Cardiac muscle cell (in vitro differentiated cells and primary cell): Measurements from ENCODE around the gene RUSF1. TPM values are rescaled to one million over a fixed set of nuclear protein-coding genes. Genes with fewer than 3 reads are reported as not detected.

Source experiments
- DNase-seq, 2 donors: peaks; one replicate each; pipeline versions ENCODE4 v3.0.0 to v3.0.0-alpha.2; 2010 to 2017; ENCODE audit warnings: low read depth in 1 of 2, low spot score in 1 of 2
- H3K27ac ChIP-seq: fragments of 200-600 bp; sonication (generic); 2 replicates; pipeline ENCODE4 v1.5.1; 2016
- H3K27me3 ChIP-seq: fragments of 200-600 bp; sonication (generic); 2 replicates; pipeline ENCODE4 v1.6.0; 2016; ENCODE audit warnings: control low read depth
- H3K36me3 ChIP-seq: fragments of 200-600 bp; sonication (generic); 2 replicates; pipeline ENCODE4 v1.5.1; 2016; ENCODE audit warnings: control low read depth
- H3K4me1 ChIP-seq: fragments of 200-600 bp; sonication (generic); 2 replicates; pipeline ENCODE4 v1.8.1; 2017; ENCODE audit warnings: low read depth, mild to moderate bottlenecking, mixed run types
- H3K4me3 ChIP-seq: fragments of 200-600 bp; sonication (generic); 2 replicates; pipeline ENCODE4 v1.5.1; 2016; ENCODE audit warnings: mild to moderate bottlenecking
- H3K9me3 ChIP-seq: fragments of 200-600 bp; sonication (generic); 2 replicates; pipeline ENCODE4 v1.5.1; 2017; ENCODE audit warnings: low read depth, mild to moderate bottlenecking, control low read depth
- CTCF ChIP-seq: IDR thresholded peaks from 2 replicates; pipeline ENCODE4 v1.5.1; 2012; ENCODE audit warnings: low read depth, mild to moderate bottlenecking, low read length
- polyA plus RNA-seq: library from polyadenylated mRNA; unstranded; fragments of >200 nt; fragmentation: Nextera tagmentation; extraction: Ambion mirVana; gene quantifications from 2 replicates; pipeline ENCODE4 v1.2.1, GENCODE V29; 2016
- total RNA-seq: library from RNA; depleted of rRNA; stranded (reverse); fragments of >200 nt; gene quantifications from 2 replicates; pipeline ENCODE4 v1.2.3, GENCODE V29; 2016

The RUSF1 gene
- total and polyA plus RNA-seq, 2 experiments from 2014 or later: 54.0 to 113 TPM

GRCh38 chr16:31458844-31459686 is 49.1 kb downstream of the RUSF1 start, which contains the start of gene ARMC5:
ARMC5 (plus strand) TSS chr16:31459501; CDS start chr16:31459525, 24 bp downstream.
- Histone ChIP-seq H3K4me1 (peaks cover 11% of the 10 kb centered on the region), H3K9me3 (no peaks in the 10 kb centered on the region), H3K4me3 (peak within 1 kb of the TSS; percentile 75), H3K27ac (peak within 1 kb of the TSS; percentile 100), H3K27me3 (no peaks in the 10 kb centered on the region), H3K36me3 (no peaks in the 10 kb centered on the region)
- peak; percentile 99 for DNase-seq
- peak; percentile 59 for TF ChIP-seq CTCF

GRCh38 chr16:31458073-31458843 is 49.9 kb downstream of the RUSF1 start:
- Histone ChIP-seq H3K27ac (peak overlapping the region; percentile 100), H3K9me3 (no peaks in the 10 kb centered on the region), H3K27me3 (no peaks in the 10 kb centered on the region), H3K4me3 (peak overlapping the region; percentile 75), H3K36me3 (no peaks in the 10 kb centered on the region), H3K4me1 (peaks cover 19% of the 10 kb centered on the region)
- TF ChIP-seq CTCF: no peak
- peak; percentile 50 to 60 for DNase-seq

- no peaks in the 10 kb centered on the region for H3K27me3 ChIP-seq
- no peak overlapping the region for H3K4me3 ChIP-seq
- H3K27ac ChIP-seq: no peak overlapping the region
- no peak for DNase-seq
- no peaks in the 10 kb centered on the region for H3K36me3 ChIP-seq
- no peak for TF ChIP-seq CTCF
- no peaks in the 10 kb centered on the region for H3K9me3 ChIP-seq
- peaks cover 32% of the 10 kb centered on the region for H3K4me1 ChIP-seq
These were observed 51.2 kb downstream of the RUSF1 start for GRCh38 chr16:31456988-31457360.

- peak; percentile 37 to 39 for DNase-seq
- no peak overlapping the region for H3K4me3 ChIP-seq
- H3K9me3 ChIP-seq: no peaks in the 10 kb centered on the region
- no peak overlapping the region for H3K27ac ChIP-seq
- no peaks in the 10 kb centered on the region for H3K36me3 ChIP-seq
- peaks cover 34% of the 10 kb centered on the region for H3K4me1 ChIP-seq
- TF ChIP-seq CTCF: peak; percentile 52
- no peaks in the 10 kb centered on the region for H3K27me3 ChIP-seq
These were observed 52.4 kb downstream of the RUSF1 start for GRCh38 chr16:31455601-31456314.
